Parathyroid adenoma (tissue), 2 donors: ENCODE data around the gene ALCAM.

Experiments used
- H2AFZ ChIP-seq: fragments of 300-600 bp; sonication (generic); one replicate; pipeline ENCODE4 v1.7.0; 2017; ENCODE audit warnings: antibody characterized with exemption, mild to moderate bottlenecking
- H3K27ac ChIP-seq: fragments of 300-600 bp; sonication (generic); one replicate; pipeline ENCODE4 v1.7.0; 2017
- H3K27me3 ChIP-seq: fragments of 300-600 bp; sonication (generic); one replicate; pipeline ENCODE4 v1.7.0; 2017; ENCODE audit warnings: low read length; ENCODE audit not compliant: control insufficient read depth, insufficient read depth
- H3K36me3 ChIP-seq: fragments of 300-600 bp; sonication (generic); one replicate; pipeline ENCODE4 v1.7.0; 2017; ENCODE audit warnings: low read length; ENCODE audit not compliant: control insufficient read depth, insufficient read depth
- H3K4me1 ChIP-seq: fragments of 300-600 bp; sonication (generic); one replicate; pipeline ENCODE4 v1.7.0; 2017; ENCODE audit warnings: control low read depth
- H3K4me2 ChIP-seq: fragments of 300-600 bp; sonication (generic); one replicate; pipeline ENCODE4 v1.7.0; 2017; ENCODE audit warnings: low read length
- H3K4me3 ChIP-seq: fragments of 300-600 bp; sonication (generic); one replicate; pipeline ENCODE4 v1.7.0; 2017; ENCODE audit warnings: low read depth, low read length
- H3K79me2 ChIP-seq: fragments of 300-600 bp; sonication (generic); one replicate; pipeline ENCODE4 v1.7.0; 2017; ENCODE audit warnings: control low read depth
- H3K9ac ChIP-seq: fragments of 300-600 bp; sonication (generic); one replicate; pipeline ENCODE4 v1.7.0; 2017; ENCODE audit warnings: mild to moderate bottlenecking
- H3K9me3 ChIP-seq: fragments of 300-600 bp; sonication (generic); one replicate; pipeline ENCODE4 v1.7.0; 2017; ENCODE audit warnings: low read length; ENCODE audit not compliant: control insufficient read depth
- CTCF ChIP-seq: fragments of 300-600 bp; sonication (generic); IDR thresholded peaks from one replicate; pipeline ENCODE4 v1.7.0; 2017; ENCODE audit warnings: antibody characterized with exemption, mild to moderate bottlenecking
- donor health status: primary hyperparathyroidism.

ALCAM gene

DNA sequence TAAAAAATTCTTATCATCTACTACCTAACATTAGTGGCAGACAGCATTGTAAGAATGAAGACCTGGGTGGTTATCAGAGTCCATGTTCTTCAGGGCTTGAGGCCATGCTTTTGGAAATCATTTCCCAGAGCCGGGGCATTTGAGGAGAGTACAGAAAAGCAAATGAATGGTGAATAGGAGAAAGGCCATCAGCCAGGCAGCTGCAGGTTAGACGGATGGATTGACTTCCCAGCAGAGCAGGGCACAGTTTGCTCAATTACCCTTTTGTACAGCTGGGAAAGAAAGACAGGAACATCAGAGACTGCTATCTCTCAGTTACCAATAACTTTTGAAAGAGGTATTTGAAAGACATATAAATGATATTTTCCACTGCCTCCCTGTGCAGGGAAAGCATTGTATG is 135.6 kb downstream of the ALCAM start:
- no peak for TF ChIP-seq CTCF
- H3K9me3 ChIP-seq = no peaks in the 10 kb centered on the region
- H3K27ac ChIP-seq = no peak overlapping the region
- no peaks in the 10 kb centered on the region for H3K36me3 ChIP-seq
- H2AFZ ChIP-seq = no peak overlapping the region
- H3K4me3 ChIP-seq = no peak overlapping the region
- peaks cover 30% of the 10 kb centered on the region for H3K4me1 ChIP-seq
- H3K4me2 ChIP-seq = no peak overlapping the region
- H3K79me2 ChIP-seq = peaks cover 55% of the 10 kb centered on the region
- no peak overlapping the region for H3K9ac ChIP-seq
- H3K27me3 ChIP-seq = no peaks in the 10 kb centered on the region

DNA sequence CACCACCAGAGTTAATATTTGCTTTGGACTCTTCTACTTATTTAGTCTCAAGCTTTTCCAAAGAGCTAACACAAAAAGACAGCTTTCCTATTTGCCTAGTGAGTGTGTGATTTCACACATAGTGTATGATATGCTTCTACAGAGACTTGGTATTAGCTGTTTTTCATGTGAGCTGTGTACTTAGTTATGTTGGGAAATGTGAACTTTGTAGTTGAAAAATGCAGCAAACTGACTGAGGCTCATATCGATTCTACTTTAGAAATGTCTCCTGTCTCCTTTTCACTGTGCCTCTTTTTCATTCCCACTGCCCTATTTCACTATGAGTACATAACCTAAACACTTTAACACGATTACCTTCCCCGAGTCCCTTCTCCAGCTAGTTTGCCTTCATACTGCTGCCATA is 136.5 kb downstream of the ALCAM start:
- Histone ChIP-seq H3K27me3 (no peaks in the 10 kb centered on the region), H3K36me3 (no peaks in the 10 kb centered on the region), H3K4me3 (no peak overlapping the region), H3K9ac (no peak overlapping the region), H3K79me2 (peaks cover 51% of the 10 kb centered on the region), H2AFZ (no peak overlapping the region), H3K4me2 (no peak overlapping the region), H3K4me1 (peaks cover 33% of the 10 kb centered on the region), H3K27ac (no peak overlapping the region), H3K9me3 (no peaks in the 10 kb centered on the region)
- TF ChIP-seq CTCF = no peak

GRCh38 chr3:105504440-105504951 is 137.8 kb downstream of the ALCAM start:
- no peaks in the 10 kb centered on the region for H3K9me3 ChIP-seq
- no peak overlapping the region for H3K9ac ChIP-seq
- H3K36me3 ChIP-seq = no peaks in the 10 kb centered on the region
- TF ChIP-seq CTCF = no peak
- peaks cover 59% of the 10 kb centered on the region for H3K79me2 ChIP-seq
- H2AFZ ChIP-seq = no peak overlapping the region
- H3K4me2 ChIP-seq = no peak overlapping the region
- no peak overlapping the region for H3K4me3 ChIP-seq
- no peak overlapping the region for H3K27ac ChIP-seq
- H3K4me1 ChIP-seq = peaks cover 39% of the 10 kb centered on the region
- H3K27me3 ChIP-seq = no peaks in the 10 kb centered on the region

- Histone ChIP-seq H3K4me1 (peaks cover 37% of the 10 kb centered on the region), H3K4me3 (no peak overlapping the region), H3K79me2 (peaks cover 62% of the 10 kb centered on the region), H3K9me3 (no peaks in the 10 kb centered on the region), H3K27ac (no peak overlapping the region), H3K27me3 (no peaks in the 10 kb centered on the region), H3K9ac (no peak overlapping the region), H3K4me2 (no peak overlapping the region), H2AFZ (no peak overlapping the region), H3K36me3 (no peaks in the 10 kb centered on the region)
- no peak for TF ChIP-seq CTCF
Observed at GRCh38 chr3:105505170-105505569, 138.5 kb downstream of the ALCAM start.

DNA sequence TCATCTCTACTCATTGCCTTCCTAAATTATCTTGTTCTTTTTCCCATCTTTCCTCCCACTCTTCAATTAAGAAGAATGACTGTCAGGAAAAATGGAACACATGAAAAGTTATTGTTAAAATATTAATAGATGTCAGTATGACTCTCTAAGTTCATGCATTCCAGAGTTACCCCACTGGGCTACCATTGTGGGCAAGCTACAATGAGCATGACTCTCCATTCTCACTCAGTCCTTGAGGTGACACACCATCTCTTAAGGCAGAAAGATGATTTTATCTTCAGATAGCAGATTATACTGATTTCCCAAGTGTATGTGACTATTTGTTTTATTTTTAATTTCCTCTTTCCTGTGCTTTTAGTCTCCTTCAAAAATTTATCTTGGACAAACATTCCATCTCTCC is 144.3 kb downstream of the ALCAM start:
- no peak for TF ChIP-seq CTCF
- peaks cover 29% of the 10 kb centered on the region for H3K4me1 ChIP-seq
- no peaks in the 10 kb centered on the region for H3K27me3 ChIP-seq
- H3K4me2 ChIP-seq = no peak overlapping the region
- peaks cover 31% of the 10 kb centered on the region for H3K79me2 ChIP-seq
- H3K9me3 ChIP-seq = no peaks in the 10 kb centered on the region
- no peak overlapping the region for H3K27ac ChIP-seq
- H2AFZ ChIP-seq = no peak overlapping the region
- H3K9ac ChIP-seq = no peak overlapping the region
- H3K36me3 ChIP-seq = no peaks in the 10 kb centered on the region
- H3K4me3 ChIP-seq = no peak overlapping the region
